CD4-positive, alpha-beta T cell treated with Interleukin-15 for 4 hours (primary cell): Measurements from ENCODE around the gene SNTB2.

Experiments
- DNase-seq: peaks from one replicate; pipeline ENCODE4 v3.0.0-alpha.2; 2020; ENCODE audit warnings: low spot score

SNTB2 gene

GRCh38 chr16:69319381-69319780 lies 132.4 kb downstream of the SNTB2 start:
- no peak for DNase-seq

GRCh38 chr16:69319826-69320739 lies 133.1 kb downstream of the SNTB2 start:
- DNase-seq: no peak

- DNase-seq: no peak
These were observed 133.7 kb downstream of the SNTB2 start for GRCh38 chr16:69320740-69321073.

GRCh38 chr16:69321080-69321479 lies 134.1 kb downstream of the SNTB2 start:
- DNase-seq: no peak

GRCh38 chr16:69322343-69322742 lies 135.4 kb downstream of the SNTB2 start:
- DNase-seq: no peak

- no peak for DNase-seq
These were observed 136.5 kb downstream of the SNTB2 start for GRCh38 chr16:69323415-69323814.

- no peak for DNase-seq
These were observed 137.1 kb downstream of the SNTB2 start for GRCh38 chr16:69324013-69324531.

GRCh38 chr16:69324585-69325253 lies 137.8 kb downstream of the SNTB2 start:
- DNase-seq: no peak

GRCh38 chr16:69325784-69326171 lies 138.8 kb downstream of the SNTB2 start:
- no peak for DNase-seq

GRCh38 chr16:69326172-69326873 lies 139.4 kb downstream of the SNTB2 start:
- no peak for DNase-seq

GRCh38 chr16:69327585-69328310 lies 140.8 kb downstream of the SNTB2 start:
- no peak for DNase-seq

GRCh38 chr16:69328854-69329316 lies 141.9 kb downstream of the SNTB2 start:
- no peak for DNase-seq

GRCh38 chr16:69329369-69330285 lies 142.7 kb downstream of the SNTB2 start:
- peak; percentile 41 for DNase-seq

GRCh38 chr16:69330286-69331109 lies 143.5 kb downstream of the SNTB2 start, which contains the start of gene PDF:
Gene PDF (minus strand): TSS chr16:69330588. CDS start chr16:69330570, 18 bp downstream.
- peak; percentile 81 for DNase-seq

- DNase-seq: no peak
These were observed 147.7 kb downstream of the SNTB2 start for GRCh38 chr16:69334696-69335095.

GRCh38 chr16:69338557-69339288 lies 151.8 kb downstream of the SNTB2 start:
- no peak for DNase-seq

- peak; percentile 95 for DNase-seq
These were observed 152.5 kb downstream of the SNTB2 start, which contains the start of the genes COG8 and NIP7 for GRCh38 chr16:69339289-69340094. Gene COG8 (minus strand): TSS chr16:69339564. CDS start chr16:69339552, 12 bp downstream. Gene NIP7 (plus strand): TSS chr16:69339772. CDS start chr16:69339830, 58 bp downstream.
